ENCODE results near the gene TFB2M.
"Not testable (repeated sequence)": the region's sequence is repeated elsewhere in the genome, so short reads cannot be mapped to it uniquely, and the experiment has no call there.

The TFB2M gene

DNA sequence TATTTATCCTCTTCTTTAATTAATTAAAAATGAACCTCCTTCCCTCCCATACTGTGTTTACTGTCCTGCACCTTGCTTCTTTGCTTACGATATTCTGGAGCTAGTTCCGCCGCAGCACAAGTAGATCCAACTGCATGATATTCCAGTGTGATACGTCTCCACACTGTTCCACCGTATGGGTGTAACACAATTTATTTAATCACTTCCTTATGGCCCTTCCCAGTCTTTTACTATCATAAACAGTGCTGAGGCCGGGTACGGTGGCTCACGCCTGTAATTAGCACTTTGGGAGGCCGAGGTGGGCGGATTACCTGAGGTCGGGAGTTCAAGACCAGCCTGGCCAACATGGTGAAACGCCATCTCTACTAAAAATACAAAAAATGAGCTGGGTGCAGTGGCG lies 25.9 kb upstream of the TFB2M start:
- in situ Hi-C loops (cut with MboI; ENCODE audit: low sequenced_read_pairs, unreplicated experiment): no loop called here
- TF ChIP-seq, protein P1, sequence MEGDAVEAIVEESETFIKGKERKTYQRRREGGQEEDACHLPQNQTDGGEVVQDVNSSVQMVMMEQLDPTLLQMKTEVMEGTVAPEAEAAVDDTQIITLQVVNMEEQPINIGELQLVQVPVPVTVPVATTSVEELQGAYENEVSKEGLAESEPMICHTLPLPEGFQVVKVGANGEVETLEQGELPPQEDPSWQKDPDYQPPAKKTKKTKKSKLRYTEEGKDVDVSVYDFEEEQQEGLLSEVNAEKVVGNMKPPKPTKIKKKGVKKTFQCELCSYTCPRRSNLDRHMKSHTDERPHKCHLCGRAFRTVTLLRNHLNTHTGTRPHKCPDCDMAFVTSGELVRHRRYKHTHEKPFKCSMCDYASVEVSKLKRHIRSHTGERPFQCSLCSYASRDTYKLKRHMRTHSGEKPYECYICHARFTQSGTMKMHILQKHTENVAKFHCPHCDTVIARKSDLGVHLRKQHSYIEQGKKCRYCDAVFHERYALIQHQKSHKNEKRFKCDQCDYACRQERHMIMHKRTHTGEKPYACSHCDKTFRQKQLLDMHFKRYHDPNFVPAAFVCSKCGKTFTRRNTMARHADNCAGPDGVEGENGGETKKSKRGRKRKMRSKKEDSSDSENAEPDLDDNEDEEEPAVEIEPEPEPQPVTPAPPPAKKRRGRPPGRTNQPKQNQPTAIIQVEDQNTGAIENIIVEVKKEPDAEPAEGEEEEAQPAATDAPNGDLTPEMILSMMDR (IDR thresholded peaks at IDR 0.05; ENCODE audit: borderline replicate concordance, control extremely low read depth, extremely low read depth, insufficient read depth, missing control alignments): no peak
- no peak for DNase-seq (ENCODE audit: low spot score)

DNA sequence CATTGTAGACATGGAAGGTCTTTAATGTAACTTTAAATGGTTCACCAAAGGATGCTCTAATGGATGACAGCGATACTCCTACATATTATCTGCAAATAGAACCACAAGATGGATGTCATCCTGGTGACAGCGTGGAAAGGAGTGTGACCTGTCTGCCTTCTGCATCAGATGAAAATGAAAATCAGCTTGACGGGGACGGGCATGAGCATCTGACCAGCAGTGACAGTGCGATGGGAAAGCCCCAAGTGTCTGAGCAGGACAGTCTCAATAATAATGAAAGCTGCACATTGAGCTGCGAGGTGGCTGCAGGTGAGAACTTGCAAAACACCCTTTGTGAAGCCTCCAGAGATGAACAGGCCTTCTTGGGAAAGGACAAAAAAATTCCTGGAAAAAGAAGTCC lies 25.4 kb upstream of the TFB2M start:
- DNase-seq (ENCODE audit: low spot score): peak; percentile 74
- in situ Hi-C loops (cut with MboI; ENCODE audit: low sequenced_read_pairs, unreplicated experiment): no loop called here
- TF ChIP-seq, protein P1 (IDR thresholded peaks at IDR 0.05; ENCODE audit: borderline replicate concordance, control extremely low read depth, extremely low read depth, insufficient read depth, missing control alignments): no peak

DNA sequence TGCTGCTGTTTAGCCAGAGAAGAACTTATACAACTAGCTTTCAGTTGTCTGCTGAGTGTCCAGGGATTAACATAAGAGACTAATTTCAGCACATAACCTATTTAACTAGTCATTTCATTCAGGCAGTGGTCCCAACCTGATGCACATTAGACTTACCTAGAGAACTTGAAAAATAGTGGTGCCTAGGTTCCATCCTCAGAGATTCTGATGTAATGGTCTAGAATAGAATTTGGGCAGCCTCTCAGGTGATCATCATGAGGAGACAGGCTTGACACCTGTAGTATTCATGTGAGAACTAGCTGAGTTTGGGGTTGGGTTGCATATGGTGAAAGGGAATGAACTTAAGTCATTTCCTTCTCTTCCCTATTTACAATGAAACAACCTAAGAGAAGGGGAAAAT lies 25.0 kb upstream of the TFB2M start:
- in situ Hi-C loops (cut with MboI; ENCODE audit: low sequenced_read_pairs, unreplicated experiment): no loop called here
- no peak for DNase-seq (ENCODE audit: low spot score)
- TF ChIP-seq, protein P1 (IDR thresholded peaks at IDR 0.05; ENCODE audit: borderline replicate concordance, control extremely low read depth, extremely low read depth, insufficient read depth, missing control alignments): no peak

DNA sequence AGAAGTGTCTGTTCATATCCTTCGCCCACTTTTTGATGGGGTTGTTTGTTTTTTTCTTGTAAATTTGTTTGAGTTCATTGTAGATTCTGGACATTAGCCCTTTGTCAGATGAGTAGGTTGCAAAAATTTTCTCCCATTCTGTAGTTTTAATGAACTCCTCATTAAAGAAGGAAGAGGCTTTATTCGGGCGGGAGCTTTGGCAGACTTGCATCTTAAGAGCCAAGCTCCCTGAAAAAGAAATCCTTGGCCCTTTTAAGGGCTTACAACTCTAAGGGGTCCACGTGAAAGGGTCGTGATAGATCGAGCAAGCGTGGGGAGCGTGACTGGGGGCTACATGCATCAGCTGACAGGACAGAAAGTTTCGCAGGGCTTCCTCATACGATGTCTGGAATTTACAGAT lies 23.9 kb upstream of the TFB2M start:
- in situ Hi-C loops (cut with MboI; ENCODE audit: low sequenced_read_pairs, unreplicated experiment): not testable (repeated sequence)

DNA sequence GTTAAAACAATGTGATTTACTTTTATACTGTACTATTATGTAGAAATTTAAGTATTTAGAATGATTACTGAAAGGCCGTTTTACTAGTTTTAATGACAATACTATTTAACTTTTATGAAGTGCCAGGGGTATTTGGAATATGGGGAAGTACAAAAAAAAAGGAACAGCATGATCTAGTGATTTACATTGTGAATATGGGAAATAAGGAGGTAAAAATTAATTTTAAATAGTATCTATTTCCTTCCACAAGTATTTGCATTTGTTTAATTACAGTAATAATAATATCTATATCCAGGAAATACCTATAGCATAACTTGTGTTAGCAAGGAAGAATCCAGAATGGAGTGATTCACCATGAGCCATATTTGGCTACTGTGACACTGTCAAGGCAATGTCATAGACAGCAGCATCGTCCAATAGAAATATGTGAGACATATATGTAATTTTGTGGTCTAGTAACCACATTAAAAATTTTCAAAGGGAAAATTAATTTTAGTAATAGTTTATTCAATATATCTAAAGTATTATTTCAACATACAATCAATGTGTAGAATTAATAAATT lies 22.2 kb upstream of the TFB2M start:
- in situ Hi-C loops (cut with MboI; ENCODE audit: low sequenced_read_pairs, unreplicated experiment): no loop called here
- no peak for DNase-seq (ENCODE audit: low spot score)
- TF ChIP-seq, protein P1 (IDR thresholded peaks at IDR 0.05; ENCODE audit: borderline replicate concordance, control extremely low read depth, extremely low read depth, insufficient read depth, missing control alignments): no peak

More for the DNA sequence above, 23.9 kb upstream of the TFB2M start:
- not testable (repeated sequence) for DNase-seq (ENCODE audit: low spot score)

DNA sequence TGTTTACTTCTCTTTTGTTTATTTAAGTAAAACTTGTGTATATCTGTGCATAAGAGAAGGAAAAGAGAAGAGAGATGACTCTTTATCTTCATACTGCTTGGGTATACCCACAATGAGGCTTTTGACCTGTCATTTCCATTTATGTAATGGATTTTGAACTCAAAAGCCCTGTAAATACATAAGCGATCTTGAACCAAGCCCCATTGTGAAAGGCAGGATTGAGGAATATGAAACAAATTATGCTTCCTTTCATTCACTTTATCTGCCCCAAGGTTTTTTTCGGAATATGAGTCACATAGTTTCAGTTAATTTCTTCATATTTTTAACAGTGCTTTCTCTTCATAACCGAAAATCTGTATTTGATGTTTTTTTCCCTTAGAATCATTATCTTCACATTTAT lies 21.5 kb upstream of the TFB2M start:
- TF ChIP-seq, protein P1 (IDR thresholded peaks at IDR 0.05; ENCODE audit: borderline replicate concordance, control extremely low read depth, extremely low read depth, insufficient read depth, missing control alignments): no peak
- in situ Hi-C loops (cut with MboI; ENCODE audit: low sequenced_read_pairs, unreplicated experiment): no loop called here
- DNase-seq (ENCODE audit: low spot score): no peak

DNA sequence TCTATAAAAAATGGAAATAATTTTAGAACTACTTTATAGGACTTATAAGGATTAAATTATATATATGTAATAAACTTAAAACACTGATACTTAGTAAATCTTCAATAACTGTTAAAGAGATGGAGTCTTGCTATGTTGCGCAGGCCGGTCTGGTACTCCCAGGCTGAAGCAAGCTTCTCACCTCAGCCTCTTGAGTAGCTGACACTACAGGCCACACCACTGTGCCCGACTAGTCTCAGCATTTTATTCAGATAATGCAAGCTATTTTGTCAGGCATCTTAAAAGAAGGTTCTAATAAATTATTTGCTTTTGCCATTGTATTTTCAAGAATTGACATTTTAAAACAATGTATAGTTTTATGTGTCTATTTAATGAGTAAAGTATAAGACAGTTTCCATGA lies 21.0 kb upstream of the TFB2M start:
- TF ChIP-seq, protein P1 (IDR thresholded peaks at IDR 0.05; ENCODE audit: borderline replicate concordance, control extremely low read depth, extremely low read depth, insufficient read depth, missing control alignments): no peak
- no peak for DNase-seq (ENCODE audit: low spot score)
- in situ Hi-C loops (cut with MboI; ENCODE audit: low sequenced_read_pairs, unreplicated experiment): no loop called here
